ENCODE results near the gene LIF. TPM values are rescaled to one million over a fixed set of nuclear protein-coding genes. Genes with fewer than 3 reads are reported as not detected.

LIF gene
- polyA plus RNA-seq, 1 donor, result 0.76 TPM

- no peak for DNase-seq (ENCODE audit: low read depth)
Observed at GRCh38 chr22:30284666-30285065, 38.1 kb upstream of the LIF start.

GRCh38 chr22:30284172-30284571 is 37.6 kb upstream of the LIF start:
- no peak for DNase-seq (ENCODE audit: low read depth)

GRCh38 chr22:30283342-30283741 is 36.8 kb upstream of the LIF start:
- no peak for DNase-seq (ENCODE audit: low read depth)

- DNase-seq (ENCODE audit: low read depth), result no peak
Observed at GRCh38 chr22:30282616-30283046, 36.1 kb upstream of the LIF start.

- no peak for DNase-seq (ENCODE audit: low read depth)
Observed at GRCh38 chr22:30280505-30280904, 33.9 kb upstream of the LIF start.

GRCh38 chr22:30279932-30280331 is 33.4 kb upstream of the LIF start:
- DNase-seq (ENCODE audit: low read depth), result no peak

- DNase-seq (ENCODE audit: low read depth), result no peak
Observed at GRCh38 chr22:30279046-30279788, 32.7 kb upstream of the LIF start.

- no peak for DNase-seq (ENCODE audit: low read depth)
Observed at GRCh38 chr22:30277547-30278344, 31.2 kb upstream of the LIF start.

- no peak for DNase-seq (ENCODE audit: low read depth)
Observed at GRCh38 chr22:30276039-30276438, 29.5 kb upstream of the LIF start.

GRCh38 chr22:30275625-30276024 is 29.1 kb upstream of the LIF start:
- no peak for DNase-seq (ENCODE audit: low read depth)

- DNase-seq (ENCODE audit: low read depth), result no peak
Observed at GRCh38 chr22:30274437-30274812, 27.9 kb upstream of the LIF start.

GRCh38 chr22:30273711-30274436 is 27.3 kb upstream of the LIF start:
- no peak for DNase-seq (ENCODE audit: low read depth)

GRCh38 chr22:30272781-30273601 is 26.4 kb upstream of the LIF start:
- no peak for DNase-seq (ENCODE audit: low read depth)

- no peak for DNase-seq (ENCODE audit: low read depth)
Observed at GRCh38 chr22:30270832-30271231, 24.3 kb upstream of the LIF start.

GRCh38 chr22:30268331-30268730 is 21.8 kb upstream of the LIF start:
- DNase-seq (ENCODE audit: low read depth), result no peak

GRCh38 chr22:30267382-30268302 is 21.1 kb upstream of the LIF start:
- DNase-seq (ENCODE audit: low read depth), result no peak

- DNase-seq (ENCODE audit: low read depth), result no peak
Observed at GRCh38 chr22:30266445-30267381, 20.2 kb upstream of the LIF start, which contains the start of gene OSM. Gene OSM (minus strand): TSS chr22:30266851. CDS start chr22:30266799, 52 bp downstream.

GRCh38 chr22:30265823-30266444 is 19.4 kb upstream of the LIF start:
- DNase-seq (ENCODE audit: low read depth), result no peak

Measured in forelimb muscle (tissue), 1 donor.